ENCODE measurements around the gene RPL31.

DNA sequence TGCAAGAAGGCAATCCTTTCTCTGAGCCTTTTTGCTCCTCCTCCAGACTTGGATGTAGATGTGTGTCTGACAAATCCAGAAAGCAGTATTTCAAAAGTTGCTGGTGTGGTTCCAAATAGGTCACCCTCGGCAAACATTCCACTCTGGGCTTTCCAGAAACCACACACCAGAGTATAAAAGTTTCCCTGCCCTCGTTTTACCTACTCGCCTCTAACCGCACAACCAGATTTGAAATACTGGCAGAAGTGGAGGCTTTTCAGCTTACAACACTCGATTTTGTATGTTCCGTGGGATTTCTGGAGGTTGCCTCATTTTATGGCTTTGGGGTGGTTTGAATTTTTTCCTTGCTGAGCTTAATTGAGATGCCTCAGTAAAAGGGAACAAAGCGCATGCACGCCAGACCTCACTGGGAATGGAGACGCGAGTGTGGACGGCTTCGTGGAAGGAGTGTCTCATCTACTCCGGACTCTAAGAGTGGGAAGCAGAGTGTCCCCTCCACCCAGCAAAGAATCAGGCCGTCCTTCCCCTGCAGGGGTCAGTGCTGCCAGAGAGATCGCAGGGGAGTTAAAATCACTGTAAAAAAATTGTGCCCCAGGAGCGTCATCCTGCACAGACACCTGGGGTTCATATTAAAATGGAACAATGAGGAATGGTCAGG is 44.0 kb upstream of the RPL31 start:
- TF ChIP-seq CTCF (IDR thresholded peaks at IDR 0.05; ENCODE audit: low read depth, low read length, poor library complexity, severe bottlenecking) (no peak), EZH2phosphoT487 (IDR thresholded peaks at IDR 0.05; ENCODE audit: borderline replicate concordance, low read length) (no peak)

Data from DOHH2 (cell line).